ENCODE results near the gene SST. TPM values are rescaled to one million over a fixed set of nuclear protein-coding genes. Genes with fewer than 3 reads are reported as not detected.
A peak's percentile ranks its signal among the peaks of the same experiment; 100 is the strongest.

Gene SST
- total RNA-seq, 2 donors from 2014 or later = not detected

DNA sequence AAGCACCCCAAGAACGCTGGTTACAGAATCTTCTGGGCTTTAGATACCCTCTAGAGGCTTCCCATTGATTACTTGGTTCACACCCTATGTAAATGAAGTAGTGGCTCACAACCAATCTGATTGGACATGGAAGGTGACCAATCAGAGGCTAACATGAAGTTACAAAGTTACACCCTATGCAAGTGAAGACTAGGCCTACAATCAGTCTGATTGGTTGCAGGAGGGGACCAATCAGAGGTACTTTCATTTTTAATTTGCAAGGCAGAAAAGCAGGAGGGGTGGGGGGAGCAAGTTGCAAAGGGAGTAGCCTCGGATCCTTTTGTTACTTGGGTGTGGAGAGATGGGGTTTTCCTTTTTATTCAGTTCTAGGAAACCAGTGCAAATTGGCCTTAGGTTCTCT, 43.3 kb upstream of the SST start:
- ATAC-seq (ENCODE audit: insufficient number of reproducible peaks, low FRiP score, low read depth) = peak; percentile 57
- TF ChIP-seq, protein P1, sequence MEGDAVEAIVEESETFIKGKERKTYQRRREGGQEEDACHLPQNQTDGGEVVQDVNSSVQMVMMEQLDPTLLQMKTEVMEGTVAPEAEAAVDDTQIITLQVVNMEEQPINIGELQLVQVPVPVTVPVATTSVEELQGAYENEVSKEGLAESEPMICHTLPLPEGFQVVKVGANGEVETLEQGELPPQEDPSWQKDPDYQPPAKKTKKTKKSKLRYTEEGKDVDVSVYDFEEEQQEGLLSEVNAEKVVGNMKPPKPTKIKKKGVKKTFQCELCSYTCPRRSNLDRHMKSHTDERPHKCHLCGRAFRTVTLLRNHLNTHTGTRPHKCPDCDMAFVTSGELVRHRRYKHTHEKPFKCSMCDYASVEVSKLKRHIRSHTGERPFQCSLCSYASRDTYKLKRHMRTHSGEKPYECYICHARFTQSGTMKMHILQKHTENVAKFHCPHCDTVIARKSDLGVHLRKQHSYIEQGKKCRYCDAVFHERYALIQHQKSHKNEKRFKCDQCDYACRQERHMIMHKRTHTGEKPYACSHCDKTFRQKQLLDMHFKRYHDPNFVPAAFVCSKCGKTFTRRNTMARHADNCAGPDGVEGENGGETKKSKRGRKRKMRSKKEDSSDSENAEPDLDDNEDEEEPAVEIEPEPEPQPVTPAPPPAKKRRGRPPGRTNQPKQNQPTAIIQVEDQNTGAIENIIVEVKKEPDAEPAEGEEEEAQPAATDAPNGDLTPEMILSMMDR (IDR thresholded peaks at IDR 0.05) = no peak

DNA sequence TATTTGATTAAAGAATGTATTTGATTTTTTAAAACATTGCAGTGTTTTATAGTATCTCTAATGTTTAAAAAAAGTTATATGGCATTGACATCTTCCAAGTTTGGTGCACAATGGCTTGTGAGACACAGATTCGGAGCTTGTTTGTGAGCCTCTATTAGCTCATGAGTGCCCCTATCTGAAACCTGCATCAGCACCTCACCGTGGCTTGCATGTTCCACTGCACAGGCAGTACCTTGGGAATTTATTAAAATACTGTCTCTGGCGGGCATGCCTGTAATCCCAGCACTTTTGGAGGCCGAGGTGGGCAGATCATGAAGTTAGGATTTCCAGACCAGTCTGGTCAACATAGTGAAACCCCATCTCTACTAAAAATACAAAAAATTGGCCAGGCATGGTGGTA, 39.0 kb upstream of the SST start:
- H3K27ac ChIP-seq = no peak overlapping the region
- no peak for ATAC-seq (ENCODE audit: insufficient number of reproducible peaks, low FRiP score, low read depth)
- TF ChIP-seq, protein P1 (IDR thresholded peaks at IDR 0.05) = no peak

More for the DNA sequence above, 43.3 kb upstream of the SST start:
- H3K27me3 ChIP-seq (replicated peaks; ENCODE audit: insufficient read depth) = no peaks in the 10 kb centered on the region
- H3K27ac ChIP-seq = no peak overlapping the region
- H3K4me1 ChIP-seq (ENCODE audit: control insufficient read depth in 1 of 2, low read depth in 2 of 2) = no peaks in the 10 kb centered on the region
- no peak overlapping the region for H3K4me3 ChIP-seq
- no peaks in the 10 kb centered on the region for H3K36me3 ChIP-seq
- no peaks in the 10 kb centered on the region for H3K9me3 ChIP-seq
- no peak for DNase-seq (ENCODE audit: low spot score)

GRCh38 chr3:187708696-187709095, 38.5 kb upstream of the SST start:
- no peak for ATAC-seq (ENCODE audit: insufficient number of reproducible peaks, low FRiP score, low read depth)
- TF ChIP-seq, protein P1 (IDR thresholded peaks at IDR 0.05) = no peak
- Histone ChIP-seq H3K27ac (no peak overlapping the region), H3K4me1 (ENCODE audit: control insufficient read depth in 1 of 2, low read depth in 2 of 2) (no peaks in the 10 kb centered on the region), H3K4me3 (no peak overlapping the region), H3K36me3 (no peaks in the 10 kb centered on the region), H3K9me3 (no peaks in the 10 kb centered on the region), H3K27me3 (replicated peaks; ENCODE audit: insufficient read depth) (no peaks in the 10 kb centered on the region)
- no peak for DNase-seq (ENCODE audit: low spot score)

More for the DNA sequence above, 39.0 kb upstream of the SST start:
- Histone ChIP-seq H3K27me3 (replicated peaks; ENCODE audit: insufficient read depth) (no peaks in the 10 kb centered on the region), H3K4me3 (no peak overlapping the region), H3K9me3 (no peaks in the 10 kb centered on the region), H3K4me1 (ENCODE audit: control insufficient read depth in 1 of 2, low read depth in 2 of 2) (no peaks in the 10 kb centered on the region), H3K36me3 (no peaks in the 10 kb centered on the region)
- no peak for DNase-seq (ENCODE audit: low spot score)

- ATAC-seq (ENCODE audit: insufficient number of reproducible peaks, low FRiP score, low read depth) (no peak), DNase-seq (ENCODE audit: low spot score) (no peak)
- Histone ChIP-seq H3K4me1 (ENCODE audit: control insufficient read depth in 1 of 2, low read depth in 2 of 2) (no peaks in the 10 kb centered on the region), H3K4me3 (no peak overlapping the region), H3K36me3 (no peaks in the 10 kb centered on the region), H3K27me3 (replicated peaks; ENCODE audit: insufficient read depth) (no peaks in the 10 kb centered on the region), H3K9me3 (no peaks in the 10 kb centered on the region), H3K27ac (no peak overlapping the region)
- TF ChIP-seq, protein P1 (IDR thresholded peaks at IDR 0.05) = no peak
Observed at GRCh38 chr3:187706971-187707370, 36.8 kb upstream of the SST start.

GRCh38 chr3:187705164-187705563, 35.0 kb upstream of the SST start:
- Histone ChIP-seq H3K27me3 (replicated peaks; ENCODE audit: insufficient read depth) (no peaks in the 10 kb centered on the region), H3K4me1 (ENCODE audit: control insufficient read depth in 1 of 2, low read depth in 2 of 2) (no peaks in the 10 kb centered on the region), H3K9me3 (no peaks in the 10 kb centered on the region), H3K27ac (no peak overlapping the region), H3K4me3 (no peak overlapping the region), H3K36me3 (no peaks in the 10 kb centered on the region)
- TF ChIP-seq, protein P1 (IDR thresholded peaks at IDR 0.05) = no peak
- no peak for ATAC-seq (ENCODE audit: insufficient number of reproducible peaks, low FRiP score, low read depth)
- DNase-seq (ENCODE audit: low spot score) = no peak
